HG02840 (cell line): ENCODE measurements around the gene RNF215.

Experiments
- ATAC-seq: cut with Tn5 transposase; IDR thresholded peaks from one replicate; pipeline ENCODE4 v1.9.1; 2021; ENCODE audit warnings: mild to moderate bottlenecking, moderate library complexity, moderate number of reproducible peaks; ENCODE audit not compliant: unreplicated experiment, low FRiP score

Gene RNF215

GRCh38 chr22:30334646-30335045 is 52.6 kb downstream of the RNF215 start:
- ATAC-seq = no peak

- no peak for ATAC-seq
Observed at GRCh38 chr22:30333707-30334087, 53.5 kb downstream of the RNF215 start.

- no peak for ATAC-seq
Observed at GRCh38 chr22:30332994-30333706, 54.1 kb downstream of the RNF215 start.

GRCh38 chr22:30332551-30332950 is 54.7 kb downstream of the RNF215 start:
- ATAC-seq = no peak
